CD4-positive, alpha-beta T cell treated with Interleukin-15 for 1 hour (primary cell): ENCODE data around the gene OR8B8.
"Not testable (repeated sequence)": the region's sequence is repeated elsewhere in the genome, so short reads cannot be mapped to it uniquely, and the experiment has no call there.

Source experiments
- DNase-seq: peaks from one replicate; pipeline ENCODE4 v3.0.0-alpha.2; 2020

Gene OR8B8

DNA sequence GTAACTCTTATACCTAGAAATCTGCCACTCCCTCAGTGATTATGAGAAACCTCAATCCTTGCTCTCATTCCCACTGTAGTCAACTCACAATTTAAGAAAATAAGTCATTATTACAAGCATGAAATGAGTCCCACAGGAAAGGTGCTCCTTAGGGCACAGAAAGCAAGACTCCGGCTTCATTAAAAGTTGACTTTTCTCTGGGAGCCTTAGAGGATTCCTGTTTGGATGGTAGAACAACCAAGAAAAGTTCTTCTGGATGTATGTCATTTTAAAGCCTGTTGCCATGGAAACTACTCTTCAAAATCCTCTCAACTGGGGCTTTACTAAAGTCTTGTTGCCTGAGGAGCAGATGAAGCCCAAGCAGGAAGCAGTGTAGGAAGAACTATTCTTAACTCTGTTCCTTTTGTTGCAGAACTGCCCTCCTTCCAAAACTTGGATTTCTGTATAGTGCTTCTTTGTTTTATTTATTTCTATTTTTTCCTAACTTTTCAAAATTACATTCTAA is at the start of gene OR8B8:
TSS of gene OR8B8 (minus strand) at position 51 of the 505 bp plus-strand sequence. CDS start 4,611 bp downstream, outside the sequence.
- no peak for DNase-seq

GRCh38 chr11:124493016-124493655 is 47.6 kb upstream of the OR8B8 start:
- no peak for DNase-seq

DNA sequence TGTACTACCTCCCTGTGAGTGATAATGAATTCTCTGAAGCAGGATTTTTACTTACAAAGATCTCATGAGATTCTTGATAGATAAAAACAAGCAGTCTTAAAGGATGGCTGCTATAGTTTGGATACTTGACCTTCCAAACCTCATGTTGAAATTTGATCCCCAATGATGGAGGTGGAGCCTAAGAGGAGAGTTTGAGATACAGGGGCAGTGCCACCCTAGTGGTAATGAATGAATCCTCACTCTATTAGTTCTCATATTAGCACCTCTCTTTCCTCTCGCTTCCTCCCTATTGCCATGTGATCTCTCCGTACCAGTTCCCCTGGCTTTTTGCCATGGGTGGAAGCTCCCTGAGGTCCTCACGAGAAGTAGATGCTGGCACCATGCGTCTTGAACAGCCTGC is 37.9 kb upstream of the OR8B8 start:
- DNase-seq, result no peak

GRCh38 chr11:124482362-124483147 is 37.1 kb upstream of the OR8B8 start:
- DNase-seq, result no peak

- DNase-seq, result no peak
Observed at GRCh38 chr11:124481365-124482323, 36.1 kb upstream of the OR8B8 start.

GRCh38 chr11:124479561-124479960 is 34.1 kb upstream of the OR8B8 start:
- DNase-seq, result no peak

GRCh38 chr11:124475265-124475664 is 29.8 kb upstream of the OR8B8 start:
- DNase-seq, result no peak

- DNase-seq, result no peak
Observed at GRCh38 chr11:124474779-124475178, 29.3 kb upstream of the OR8B8 start.

DNA sequence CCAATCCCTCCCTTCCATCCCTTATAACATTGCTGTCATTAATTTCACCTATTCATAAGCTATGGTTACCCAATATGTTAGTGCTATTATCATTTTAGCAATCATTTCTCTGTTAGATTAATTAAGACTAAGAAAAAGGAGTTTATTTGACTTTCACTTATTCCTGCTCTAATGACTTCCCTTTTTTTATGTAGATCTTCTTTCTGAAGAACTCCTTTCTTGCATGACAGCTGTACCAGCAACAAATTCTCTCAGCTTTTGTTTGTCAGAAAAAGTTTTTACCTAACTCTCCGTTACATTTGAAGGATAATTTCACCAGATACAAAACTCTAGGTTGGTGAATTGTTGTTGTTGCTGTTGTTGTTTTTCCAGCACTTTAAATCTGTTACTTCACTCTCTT is 28.6 kb upstream of the OR8B8 start:
- DNase-seq, result no peak

GRCh38 chr11:124473476-124473875 is 28.0 kb upstream of the OR8B8 start:
- no peak for DNase-seq

GRCh38 chr11:124470561-124471227 is 25.2 kb upstream of the OR8B8 start:
- DNase-seq, result no peak

GRCh38 chr11:124467381-124467927 is 22.0 kb upstream of the OR8B8 start:
- DNase-seq, result no peak

DNA sequence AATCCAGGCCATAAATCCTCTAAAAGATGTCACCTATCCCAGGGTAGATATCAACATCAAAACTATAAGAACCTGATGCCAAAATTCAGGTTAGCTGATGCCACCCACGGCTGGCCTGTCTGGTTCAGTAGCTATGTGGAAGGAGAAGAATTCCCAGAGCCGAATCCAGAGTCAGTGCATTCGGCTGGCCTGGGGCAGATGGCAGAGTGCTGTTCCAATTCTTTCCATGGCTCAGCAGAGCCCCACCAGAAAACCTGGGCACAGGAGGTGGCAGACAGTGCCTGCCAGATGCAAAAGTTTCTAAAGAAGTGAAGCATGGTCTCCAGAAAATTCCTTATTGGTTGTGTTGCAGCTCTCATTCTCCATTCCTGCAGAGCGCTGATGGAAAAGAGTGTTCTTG is 19.9 kb upstream of the OR8B8 start:
- no peak for DNase-seq

- no peak for DNase-seq
Observed at GRCh38 chr11:124463990-124464389, 18.5 kb upstream of the OR8B8 start.

DNA sequence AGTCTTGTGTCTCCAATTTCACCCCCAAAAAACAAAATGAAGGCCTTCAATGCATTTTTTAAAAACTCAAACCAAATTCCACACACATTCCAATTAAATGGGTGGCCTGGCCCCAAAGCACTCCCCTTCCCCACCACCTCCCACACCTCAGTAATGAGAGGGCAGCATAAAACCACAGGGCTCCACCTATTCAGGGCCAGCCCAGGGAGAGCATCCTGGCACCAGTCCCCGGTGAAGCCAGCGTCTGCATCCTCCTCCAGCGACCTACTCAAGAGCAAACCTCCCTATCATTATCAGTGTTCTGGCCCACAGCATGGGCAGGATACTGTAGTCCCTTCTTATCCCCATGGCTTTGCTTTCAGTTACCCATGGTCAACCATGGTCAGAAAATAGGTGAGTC is 17.8 kb upstream of the OR8B8 start:
- no peak for DNase-seq

DNA sequence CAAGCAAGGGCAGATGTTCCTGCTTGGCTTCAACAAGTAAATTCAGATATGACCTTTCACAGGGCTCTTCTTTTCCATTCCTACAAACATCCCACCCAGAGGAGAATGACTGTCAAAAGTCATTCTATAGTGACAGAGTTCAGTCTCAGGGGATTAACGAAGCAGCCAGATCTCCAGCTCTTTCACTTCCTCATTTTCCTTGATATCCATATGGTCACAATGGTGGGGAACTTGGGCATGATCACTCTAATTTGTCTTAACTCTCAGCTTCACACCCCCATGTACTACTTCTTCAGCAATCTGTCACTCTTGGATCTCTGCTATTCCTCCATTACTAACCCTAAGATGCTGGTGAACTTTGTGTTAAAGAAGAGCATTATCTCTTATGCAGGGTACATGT is 15.0 kb upstream of the OR8B8 start:
- DNase-seq, result no peak

- not testable (repeated sequence) for DNase-seq
Observed at GRCh38 chr11:124459379-124459778, 13.9 kb upstream of the OR8B8 start.

GRCh38 chr11:124454552-124454951 is 9.1 kb upstream of the OR8B8 start:
- no peak for DNase-seq

DNA sequence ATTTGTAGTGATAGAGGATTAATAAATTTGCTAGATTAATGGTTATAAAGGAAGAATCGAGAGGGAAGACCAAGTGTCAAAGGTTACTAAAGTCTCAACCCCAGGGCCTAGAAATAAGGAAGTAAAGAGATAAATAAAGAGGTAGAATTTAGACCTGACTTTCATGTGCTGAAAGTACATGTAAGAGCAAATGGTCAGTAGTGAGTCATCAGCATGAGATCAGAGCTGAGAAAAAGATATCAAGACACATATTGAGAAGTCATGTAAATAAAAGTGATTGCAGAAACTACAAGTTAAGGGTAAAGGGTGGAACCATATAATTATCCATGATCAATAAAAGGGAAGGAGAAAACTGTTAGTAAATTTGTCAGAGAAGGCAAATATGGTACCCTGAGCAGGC is 1.4 kb upstream of the OR8B8 start:
- DNase-seq, result no peak

DNA sequence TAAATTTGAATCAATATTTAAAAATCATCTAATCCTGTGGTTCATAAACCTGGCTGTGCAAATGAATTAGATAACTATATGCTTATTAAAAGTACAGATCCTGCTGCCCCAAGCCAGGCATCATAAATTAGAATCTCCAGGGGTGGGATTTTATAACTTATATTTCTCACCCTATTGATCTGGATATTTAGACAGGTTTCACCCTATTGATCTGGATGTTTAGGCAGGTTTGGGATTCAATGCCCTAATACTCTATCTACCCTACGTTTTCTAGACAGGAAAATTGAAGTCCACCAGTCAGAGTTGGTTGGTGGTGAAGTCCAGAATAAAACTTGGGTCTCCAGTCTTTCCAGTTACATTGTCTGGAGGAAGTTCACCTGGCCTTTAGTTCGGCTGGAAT is 2.6 kb downstream of the OR8B8 start:
- DNase-seq, result no peak

GRCh38 chr11:124442442-124442841 is 3.1 kb downstream of the OR8B8 start:
- no peak for DNase-seq

DNA sequence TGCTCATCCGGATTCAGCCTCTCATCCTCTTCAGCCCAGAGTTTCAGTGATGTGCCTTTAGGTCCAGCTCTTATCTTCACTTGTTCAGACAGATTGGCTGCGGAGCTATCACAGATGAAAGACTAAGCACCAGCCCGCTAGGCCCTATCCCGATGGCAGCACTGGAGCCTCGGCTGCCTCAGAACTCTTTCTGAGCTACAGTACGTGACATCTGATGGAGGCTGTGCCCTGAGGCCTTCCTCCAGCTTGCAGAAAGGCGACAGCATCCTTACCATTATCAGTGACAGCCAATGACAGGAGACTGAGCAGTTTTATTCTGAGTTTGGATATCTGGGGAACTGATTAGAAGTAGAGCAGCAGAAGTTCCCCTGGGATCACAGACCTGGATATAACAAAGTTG is 4.0 kb downstream of the OR8B8 start:
- DNase-seq, result no peak
